ENCODE data around the gene MACROH2A2. TPM values are rescaled to one million over a fixed set of nuclear protein-coding genes. Genes with fewer than 3 reads are reported as not detected.

MACROH2A2 gene
- total and polyA plus RNA-seq, 2 of the 4 experiments (the other 2 are of a cell fraction), result 16.1 to 17.4 TPM

- no peak overlapping the region for H3K4ac ChIP-seq (ENCODE audit: low read depth, low read length)
- POLR2A ChIA-PET (ENCODE audit: unreplicated experiment), result interaction anchor here (0.6 kb wide), 2 partner anchors 19 to 206 kb away, joined by 3 read pairs; no protein-coding TSS in a partner anchor
- H2BK120ac ChIP-seq (ENCODE audit: low read depth, low read length), result no peak overlapping the region
- H3K27ac ChIP-seq (ENCODE audit: insufficient read depth, low read length), result no peak overlapping the region
- peaks cover 7% of the 10 kb centered on the region; the same call in 1 of the 2 replicates for H4K20me1 ChIP-seq (ENCODE audit: insufficient read depth, low read length)
- 0 out of 2 replicates have a peak, but pooled peaks cover 2% of the 10 kb centered on the region for H3K9me3 ChIP-seq (ENCODE audit: control insufficient read depth, insufficient read depth, low read length)
- no peak overlapping the region for H3K23ac ChIP-seq (ENCODE audit: low read depth, low read length)
- dilution Hi-C loops (cut with HindIII; ENCODE audit: low sequenced_read_pairs, unreplicated experiment), result no loop called here
- H2BK5ac ChIP-seq (ENCODE audit: low read depth, low read length, poor library complexity, severe bottlenecking), result no peak overlapping the region
- H3K14ac ChIP-seq (replicated peaks; ENCODE audit: low read depth, low read length), result no peak overlapping the region
- DNase-seq (peak; percentile 21), ATAC-seq (ENCODE audit: low read depth) (no peak; the same call in 1 of the 2 replicates)
- BruUV-seq (replicated peaks), result no TSS peak
- H3K18ac ChIP-seq (ENCODE audit: low read depth, low read length), result no peak overlapping the region
- no peaks in the 10 kb centered on the region for H3K27me3 ChIP-seq (ENCODE audit: control insufficient read depth, insufficient read depth, low read length)
- H4K5ac ChIP-seq (ENCODE audit: low read depth, low read length), result no peak overlapping the region
- in situ Hi-C loops (cut with MboI; ENCODE audit: low sequenced_read_pairs), result no loop called here
- H2AFZ ChIP-seq (replicated peaks; ENCODE audit: low read length, poor library complexity), result no peak overlapping the region
- 94% methylated on average over 3 of the region's 5 CpGs; no CpG with 5 or more reads in 1 of the 2 experiments for WGBS, 2 experiments (ENCODE audit: extremely low coverage in 2 of 2, insufficient read length in 1 of 2)
- no peak overlapping the region for H4K91ac ChIP-seq (ENCODE audit: insufficient read depth, low read depth, low read length)
- H3K4me1 ChIP-seq (ENCODE audit: control insufficient read depth, insufficient read depth, low read length), result no peaks in the 10 kb centered on the region; the same call in 1 of the 2 replicates
- no peak overlapping the region for H2BK20ac ChIP-seq (ENCODE audit: low read depth, low read length)
- H2AK9ac ChIP-seq (replicated peaks; ENCODE audit: low read depth, low read length, poor library complexity), result no peak overlapping the region
- no peak overlapping the region for H4K8ac ChIP-seq (ENCODE audit: low read depth in 2 of 2, low read length in 2 of 2)
- CTCF ChIA-PET, result interaction anchor here (1.6 kb wide), 1 partner anchor 24 kb away, joined by 4 read pairs; no protein-coding TSS in a partner anchor
- no peak overlapping the region for H3K4me3 ChIP-seq (ENCODE audit: insufficient read depth, low read depth, low read length)
- no peak overlapping the region for H3K56ac ChIP-seq (ENCODE audit: extremely low read depth, insufficient read depth, low read length)
- H2BK15ac ChIP-seq (ENCODE audit: low read depth, low read length), result no peak overlapping the region
- peaks cover 38% of the 10 kb centered on the region for H3K36me3 ChIP-seq (ENCODE audit: control insufficient read depth, insufficient read depth, low read length)
- intact Hi-C loops (cut with micrococcal nuclease), result no loop called here
- TF ChIP-seq MXI1 (IDR thresholded peaks at IDR 0.05; ENCODE audit: borderline replicate concordance, low read depth, low read length) (no peak), SMC3 (IDR thresholded peaks at IDR 0.05; ENCODE audit: low read depth, low read length) (no peak), RAD21 (IDR thresholded peaks at IDR 0.05; ENCODE audit: low read length) (no peak), USF2 (IDR thresholded peaks at IDR 0.05; ENCODE audit: low read depth, low read length) (no peak), FOS (IDR thresholded peaks at IDR 0.05; ENCODE audit: low read depth, low read length) (no peak), ELK1 (IDR thresholded peaks at IDR 0.05; ENCODE audit: borderline replicate concordance, low read depth, low read length) (no peak), MAFK (IDR thresholded peaks at IDR 0.05; ENCODE audit: low read depth, low read length) (no peak), RCOR1 (IDR thresholded peaks at IDR 0.05; ENCODE audit: insufficient replicate concordance, low read length) (no peak), CHD1 (IDR thresholded peaks at IDR 0.05; ENCODE audit: low read depth, low read length) (no peak), BHLHE40 (IDR thresholded peaks at IDR 0.05; ENCODE audit: low read depth, low read length) (no peak), RFX5 (IDR thresholded peaks at IDR 0.05; ENCODE audit: low read depth, low read length) (no peak)
- H3K4me2 ChIP-seq (ENCODE audit: low read depth, low read length), result no peak overlapping the region
- peaks cover 10 to 23% of the 10 kb centered on the region in 2 experiments for H3K79me1 ChIP-seq (ENCODE audit: low read depth in 1 of 2, low read length in 2 of 2)
- no peak overlapping the region for H3K9ac ChIP-seq (ENCODE audit: low read depth, low read length)
- H3K9me1 ChIP-seq (ENCODE audit: insufficient read depth, low read length), result peaks cover 7% of the 10 kb centered on the region
- no peak overlapping the region for H2AK5ac ChIP-seq (ENCODE audit: low read depth, low read length)
Observed at GRCh38 chr10:70122742-70123141, 70.1 kb downstream of the MACROH2A2 start.
